Body of pancreas (tissue), 4 donors: ENCODE measurements around the gene HADH. TPM values are rescaled to one million over a fixed set of nuclear protein-coding genes. Genes with fewer than 3 reads are reported as not detected.

Experiments
- ATAC-seq: fragments of 150-250 bp; one replicate; pipeline ENCODE4 v1.9.1; 2016
- DNase-seq, 4 donors: peaks; one replicate each; pipeline ENCODE4 v3.0.0-alpha.2; 2019
- H3K27ac ChIP-seq, 4 donors: fragments of 200-600 bp; sonication (generic); 1 replicate in 3 of 4; 2 replicates in 1 of 4; pipeline versions ENCODE4 v1.5.1 to v1.6.1; 2016 to 2019; ENCODE audit warnings: mild to moderate bottlenecking in 1 of 4, mixed read lengths in 1 of 4, moderate library complexity in 1 of 4
- H3K27me3 ChIP-seq, 2 donors: fragments of 200-600 bp; sonication (generic); one replicate each; pipeline ENCODE4 v1.6.0; 2016; ENCODE audit warnings: mild to moderate bottlenecking in 1 of 2
- H3K36me3 ChIP-seq, 2 donors: fragments of 200-600 bp; sonication (generic); replicated peaks in 1 of 2; 2 replicates each; pipeline ENCODE4 v1.5.1; 2016; ENCODE audit warnings: low read depth in 2 of 2; ENCODE audit not compliant: insufficient read depth in 1 of 2
- H3K4me1 ChIP-seq: fragments of 200-600 bp; sonication (generic); one replicate; pipeline ENCODE4 v1.6.0; 2016
- H3K4me3 ChIP-seq, 2 donors: fragments of 200-600 bp; sonication (generic); 1 replicate in 1 of 2; 2 replicates in 1 of 2; pipeline ENCODE4 v1.5.1; 2016 to 2019
- H3K9me3 ChIP-seq, 3 donors: fragments of 200-600 bp; sonication (generic); 1 replicate in 2 of 3; 2 replicates in 1 of 3; pipeline ENCODE4 v1.5.1; 2016
- CTCF ChIP-seq, 7 experiments: fragments of 450-650 bp in 4 of 7; fragments of 200-600 bp in 3 of 7; sonication (generic) in 3 of 7; IDR thresholded peaks; one replicate each; pipeline ENCODE4 v1.5.1; 2016 to 2019; ENCODE audit warnings: antibody characterized with exemption in 7 of 7
- POLR2A ChIP-seq, 3 donors: fragments of 450-650 bp; IDR thresholded peaks; one replicate each; pipeline ENCODE4 v1.6.1; 2016; ENCODE audit warnings: antibody characterized with exemption in 3 of 3, mild to moderate bottlenecking in 2 of 3
- WGBS, 2 donors: methylation state at CpG; one replicate each; pipeline ENCODE4 v1.1.5; 2017; 5-methylcytosine and 5-hydroxymethylcytosine counted together
- intact Hi-C: fragments of 100-400 bp; cut with DNase I; formaldehyde crosslinking; loops from one replicate; pipeline ENCODE4 v1.15.1; 2023
- total RNA-seq, 2 donors: library from RNA; depleted of rRNA; stranded (reverse); fragments of >200 nt; gene quantifications; one replicate each; pipeline ENCODE4 v1.1.0, GENCODE V29; 2016

HADH gene
- total RNA-seq, 2 donors from 2014 or later = 23.9 to 34.6 TPM

DNA sequence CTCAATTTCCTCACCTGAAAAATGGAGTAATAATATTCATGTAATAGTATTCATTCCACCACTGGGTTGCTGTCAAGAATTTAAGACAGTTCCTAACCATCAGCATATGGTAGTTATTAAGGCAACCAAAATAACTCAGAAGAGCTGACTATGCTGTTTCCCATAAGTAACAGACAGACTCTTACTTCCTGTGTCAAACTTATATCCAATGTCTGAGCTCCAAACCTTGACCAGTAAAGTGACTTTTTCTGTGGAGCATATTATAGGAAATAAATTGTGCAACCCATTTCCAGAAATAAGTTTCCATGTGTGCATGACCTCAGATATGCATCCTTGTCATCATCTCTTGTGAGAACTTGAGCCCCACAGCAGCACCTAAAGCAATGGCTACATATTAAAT lies 78.8 kb downstream of the HADH start:
- Histone ChIP-seq H3K27ac (no peak overlapping the region), H3K27me3 (no peaks in the 10 kb centered on the region), H3K36me3 (no peaks in the 10 kb centered on the region), H3K4me3 (no peak overlapping the region), H3K4me1 (no peaks in the 10 kb centered on the region), H3K9me3 (no peaks in the 10 kb centered on the region)
- ATAC-seq (no peak), DNase-seq (no peak)
- intact Hi-C loops = no loop called here
- TF ChIP-seq CTCF (IDR thresholded peaks at IDR 0.05) (no peak), POLR2A (IDR thresholded peaks at IDR 0.05) (no peak)

- H3K9me3 ChIP-seq = no peaks in the 10 kb centered on the region
- 65 to 77% methylated on average over 1 of the region's 1 CpG for WGBS, 2 donors
- TF ChIP-seq CTCF (IDR thresholded peaks at IDR 0.05) (no peak), POLR2A (IDR thresholded peaks at IDR 0.05) (no peak)
- H3K4me3 ChIP-seq = no peak overlapping the region
- DNase-seq (no peak), ATAC-seq (no peak)
- no peak overlapping the region for H3K27ac ChIP-seq
- no peaks in the 10 kb centered on the region for H3K4me1 ChIP-seq
- no peaks in the 10 kb centered on the region for H3K36me3 ChIP-seq
- intact Hi-C loops = no loop called here
- H3K27me3 ChIP-seq = no peaks in the 10 kb centered on the region
These were observed 81.1 kb downstream of the HADH start for GRCh38 chr4:108070775-108071174.

DNA sequence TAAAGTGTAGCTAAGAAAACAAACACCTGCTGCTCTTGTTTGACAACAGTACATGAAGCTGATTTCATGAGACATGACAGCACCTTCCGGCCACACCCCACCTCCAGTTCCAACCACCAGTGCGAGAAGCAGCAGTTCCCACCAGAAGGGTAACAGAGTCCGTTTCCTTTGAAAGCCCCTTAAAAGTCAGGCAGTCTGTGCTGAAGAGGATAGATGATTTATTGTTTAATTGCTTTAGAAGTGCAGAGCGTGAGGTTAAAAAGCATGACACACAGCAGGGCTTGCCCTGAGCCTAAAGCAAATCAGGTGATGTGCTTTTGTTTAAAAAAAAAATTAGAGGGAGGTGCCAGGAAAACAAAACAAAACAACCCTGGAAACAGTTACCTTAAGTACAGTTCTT lies 82.6 kb downstream of the HADH start:
- WGBS, 2 donors = 26 to 44% methylated on average over 4 of the region's 4 CpGs
- Histone ChIP-seq H3K9me3 (no peaks in the 10 kb centered on the region), H3K4me3 (no peak overlapping the region), H3K36me3 (no peaks in the 10 kb centered on the region), H3K27ac (no peak overlapping the region), H3K4me1 (no peaks in the 10 kb centered on the region), H3K27me3 (no peaks in the 10 kb centered on the region)
- intact Hi-C loops = no loop called here
- TF ChIP-seq CTCF (IDR thresholded peaks at IDR 0.05) (no peak), POLR2A (IDR thresholded peaks at IDR 0.05) (no peak)
- DNase-seq (no peak), ATAC-seq (no peak)

DNA sequence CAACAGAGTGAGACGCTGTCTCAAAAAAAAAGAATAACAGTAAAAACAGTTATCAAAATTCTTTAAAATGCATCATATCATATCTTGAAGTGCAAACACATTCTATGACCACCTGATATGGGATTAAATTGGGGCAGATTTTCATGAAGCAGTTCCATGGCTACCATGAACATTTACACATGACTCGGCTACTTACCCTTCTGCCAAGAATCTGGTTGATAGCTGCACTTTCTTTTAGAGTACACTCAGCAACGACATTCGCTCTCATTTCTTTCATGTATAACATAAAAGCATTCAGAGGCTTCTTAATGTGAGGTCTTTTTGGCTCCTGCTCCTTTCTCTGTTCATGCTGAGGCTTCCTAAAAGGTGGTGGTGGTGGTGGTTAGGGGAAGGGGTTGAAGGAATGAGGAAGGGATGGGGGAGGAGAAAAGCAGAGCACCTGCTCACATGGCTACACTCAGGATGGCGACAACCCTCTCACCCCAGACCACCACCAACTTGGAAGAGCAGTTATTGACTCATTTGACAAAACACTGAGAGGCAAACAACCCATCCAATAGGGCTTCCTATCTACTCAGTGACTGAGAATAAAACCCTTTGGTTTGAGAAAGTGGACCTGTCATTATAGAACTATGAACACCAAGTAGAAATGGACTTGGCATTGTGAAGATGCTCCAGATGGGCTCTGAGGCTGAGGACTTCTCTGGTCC lies 88.5 kb downstream of the HADH start:
- Histone ChIP-seq H3K4me3 (no peak overlapping the region), H3K9me3 (no peaks in the 10 kb centered on the region), H3K4me1 (no peaks in the 10 kb centered on the region), H3K27ac (no peak overlapping the region), H3K27me3 (no peaks in the 10 kb centered on the region), H3K36me3 (no peaks in the 10 kb centered on the region)
- no peak for TF ChIP-seq POLR2A (IDR thresholded peaks at IDR 0.05)
- TF ChIP-seq CTCF (IDR thresholded peaks at IDR 0.05) = no peak
- 61 to 71% methylated on average over 5 of the region's 5 CpGs for WGBS, 2 donors
- no peak for ATAC-seq
- intact Hi-C loops = no loop called here
- no peak for DNase-seq

DNA sequence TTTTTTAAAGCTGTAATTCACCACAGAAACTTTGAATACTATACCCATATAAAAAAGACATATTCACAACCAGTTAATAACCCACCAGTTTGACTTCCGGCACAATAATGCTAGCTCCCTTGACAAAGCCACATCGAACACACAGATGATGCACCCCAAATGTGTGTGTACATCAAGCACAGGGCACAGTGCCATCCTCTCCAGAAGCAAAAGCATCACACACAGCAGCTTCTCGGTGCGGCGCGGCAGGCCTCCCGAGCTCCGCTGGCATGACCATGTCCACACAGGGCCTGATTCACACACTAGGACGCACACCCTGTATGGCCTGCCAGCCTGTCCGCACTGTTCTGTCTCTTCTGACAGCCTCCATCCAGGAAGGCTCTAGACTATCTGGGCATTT lies 91.1 kb downstream of the HADH start:
- Histone ChIP-seq H3K27me3 (no peaks in the 10 kb centered on the region), H3K9me3 (no peaks in the 10 kb centered on the region), H3K36me3 (no peaks in the 10 kb centered on the region), H3K4me1 (no peaks in the 10 kb centered on the region), H3K27ac (no peak overlapping the region), H3K4me3 (no peak overlapping the region)
- no peak for DNase-seq
- 87 to 89% methylated on average over 4 to 10 of the region's 10 CpGs for WGBS, 2 donors
- ATAC-seq = no peak
- TF ChIP-seq POLR2A (IDR thresholded peaks at IDR 0.05) (no peak), CTCF (IDR thresholded peaks at IDR 0.05) (no peak)
- intact Hi-C loops = no loop called here
